ENCODE data around the gene PPRC1.

The PPRC1 gene

GRCh38 chr10:102150970-102151773 is 18.3 kb downstream of the PPRC1 start:
- DNase-seq: no peak

- DNase-seq: peak; percentile 100
Measured at GRCh38 chr10:102151774-102152544, 19.1 kb downstream of the PPRC1 start, which contains the start of gene NOLC1. NOLC1 (plus strand) TSS chr10:102152389; CDS start chr10:102152411, 22 bp downstream.

GRCh38 chr10:102152545-102152890 is 19.7 kb downstream of the PPRC1 start:
- no peak for DNase-seq

GRCh38 chr10:102153093-102153620 is 20.3 kb downstream of the PPRC1 start:
- DNase-seq: no peak

GRCh38 chr10:102154466-102155116 is 21.8 kb downstream of the PPRC1 start:
- DNase-seq: no peak

- no peak for DNase-seq
Measured at GRCh38 chr10:102157224-102157623, 24.4 kb downstream of the PPRC1 start.

GRCh38 chr10:102159051-102159597 is 26.3 kb downstream of the PPRC1 start:
- no peak for DNase-seq

- no peak for DNase-seq
Measured at GRCh38 chr10:102159831-102160230, 27.0 kb downstream of the PPRC1 start.

GRCh38 chr10:102163342-102163989 is 30.6 kb downstream of the PPRC1 start:
- no peak for DNase-seq

GRCh38 chr10:102167861-102168260 is 35.0 kb downstream of the PPRC1 start:
- DNase-seq: no peak

- DNase-seq: no peak
Measured at GRCh38 chr10:102170602-102171001, 37.8 kb downstream of the PPRC1 start.

GRCh38 chr10:102172288-102172687 is 39.4 kb downstream of the PPRC1 start:
- no peak for DNase-seq

GRCh38 chr10:102175415-102175814 is 42.6 kb downstream of the PPRC1 start:
- no peak for DNase-seq

- DNase-seq: no peak
Measured at GRCh38 chr10:102184606-102185005, 51.8 kb downstream of the PPRC1 start.

GRCh38 chr10:102185272-102185671 is 52.4 kb downstream of the PPRC1 start:
- no peak for DNase-seq

- DNase-seq: no peak
Measured at GRCh38 chr10:102185811-102186527, 53.1 kb downstream of the PPRC1 start.

GRCh38 chr10:102188298-102188940 is 55.6 kb downstream of the PPRC1 start:
- no peak for DNase-seq

- peak; percentile 20 for DNase-seq
Measured at GRCh38 chr10:102188941-102189898, 56.4 kb downstream of the PPRC1 start.

GRCh38 chr10:102191956-102192355 is 59.1 kb downstream of the PPRC1 start:
- DNase-seq: no peak

GRCh38 chr10:102195296-102195870 is 62.5 kb downstream of the PPRC1 start:
- no peak for DNase-seq

All from CD4-positive, alpha-beta T cell treated with Interleukin-12 subunit alpha and Interleukin-12 subunit beta, for 1 hour (primary cell).